Muscle of arm (tissue), 14 donors: ENCODE results near the gene LRRC7. TPM values are rescaled to one million over a fixed set of nuclear protein-coding genes. Genes with fewer than 3 reads are reported as not detected.

Experiments
- DNase-seq: peaks from one replicate; pipeline ENCODE4 v3.0.0-alpha.2; 2013
- long read RNA-seq, 11 donors: transcript quantifications; one replicate each; lab custom pipeline, GENCODE V29; 2026
- polyA plus RNA-seq, 12 donors: library from polyadenylated mRNA; unstranded; fragments of 120-200 nt; gene quantifications; one replicate each; pipeline ENCODE4 v1.2.1, GENCODE V29; 2013; ENCODE audit not compliant: insufficient read length in 12 of 12

LRRC7 gene
- polyA plus RNA-seq, result 10 to 100 TPM in 11 of 12 donors, not detected in 1; 14.5 to 38.4 (median 28.2) TPM
- long read RNA-seq, donor 1, transcript LRRC7-206 (1 exons, 2,983 nt), result major isoform, 7 of 15 reads
- long read RNA-seq, donor 1, partial matches to known transcripts, result 8 of 15 reads
- long read RNA-seq, donor 1, other reads (novel, unspliced or antisense), result 0 of 15 reads
- long read RNA-seq, donor 2, transcript LRRC7-206 (1 exons, 2,983 nt), result major isoform, 9 of 19 reads
- long read RNA-seq, donor 2, partial matches to known transcripts, result 0 of 19 reads
- long read RNA-seq, donor 2, other reads (novel, unspliced or antisense), result 9 of 19 reads
- long read RNA-seq, donor 3, partial matches to known transcripts, result 0 of 3 reads
- long read RNA-seq, donor 3, other reads (novel, unspliced or antisense), result 0 of 3 reads
- long read RNA-seq, donor 4, partial matches to known transcripts, result 0 of 5 reads
- long read RNA-seq, donor 4, other reads (novel, unspliced or antisense), result 0 of 5 reads
- long read RNA-seq, donor 5, transcript LRRC7-206 (1 exons, 2,983 nt), result major isoform, 10 of 27 reads
- long read RNA-seq, donor 5, partial matches to known transcripts, result 6 of 27 reads
- long read RNA-seq, donor 5, other reads (novel, unspliced or antisense), result 10 of 27 reads
- long read RNA-seq, donor 6, transcript LRRC7-206 (1 exons, 2,983 nt), result major isoform, 6 of 6 reads
- long read RNA-seq, donor 6, partial matches to known transcripts, result 0 of 6 reads
- long read RNA-seq, donor 6, other reads (novel, unspliced or antisense), result 0 of 6 reads
- long read RNA-seq, donor 7, transcript LRRC7-206 (1 exons, 2,983 nt), result major isoform, 5 of 7 reads
- long read RNA-seq, donor 7, partial matches to known transcripts, result 0 of 7 reads
- long read RNA-seq, donor 7, other reads (novel, unspliced or antisense), result 0 of 7 reads
- long read RNA-seq, donor 8, transcript LRRC7-206 (1 exons, 2,983 nt), result major isoform, 10 of 10 reads
- long read RNA-seq, donor 8, partial matches to known transcripts, result 0 of 10 reads
- long read RNA-seq, donor 8, other reads (novel, unspliced or antisense), result 0 of 10 reads
- long read RNA-seq, donor 9, transcript LRRC7-206 (1 exons, 2,983 nt), result major isoform, 5 of 5 reads
- long read RNA-seq, donor 9, partial matches to known transcripts, result 0 of 5 reads
- long read RNA-seq, donor 9, other reads (novel, unspliced or antisense), result 0 of 5 reads
- long read RNA-seq, donor 10, transcript LRRC7-206 (1 exons, 2,983 nt), result major isoform, 13 of 13 reads
- long read RNA-seq, donor 10, partial matches to known transcripts, result 0 of 13 reads
- long read RNA-seq, donor 10, other reads (novel, unspliced or antisense), result 0 of 13 reads
- long read RNA-seq, donor 11, partial matches to known transcripts, result 0 of 8 reads
- long read RNA-seq, donor 11, other reads (novel, unspliced or antisense), result 8 of 8 reads

DNA sequence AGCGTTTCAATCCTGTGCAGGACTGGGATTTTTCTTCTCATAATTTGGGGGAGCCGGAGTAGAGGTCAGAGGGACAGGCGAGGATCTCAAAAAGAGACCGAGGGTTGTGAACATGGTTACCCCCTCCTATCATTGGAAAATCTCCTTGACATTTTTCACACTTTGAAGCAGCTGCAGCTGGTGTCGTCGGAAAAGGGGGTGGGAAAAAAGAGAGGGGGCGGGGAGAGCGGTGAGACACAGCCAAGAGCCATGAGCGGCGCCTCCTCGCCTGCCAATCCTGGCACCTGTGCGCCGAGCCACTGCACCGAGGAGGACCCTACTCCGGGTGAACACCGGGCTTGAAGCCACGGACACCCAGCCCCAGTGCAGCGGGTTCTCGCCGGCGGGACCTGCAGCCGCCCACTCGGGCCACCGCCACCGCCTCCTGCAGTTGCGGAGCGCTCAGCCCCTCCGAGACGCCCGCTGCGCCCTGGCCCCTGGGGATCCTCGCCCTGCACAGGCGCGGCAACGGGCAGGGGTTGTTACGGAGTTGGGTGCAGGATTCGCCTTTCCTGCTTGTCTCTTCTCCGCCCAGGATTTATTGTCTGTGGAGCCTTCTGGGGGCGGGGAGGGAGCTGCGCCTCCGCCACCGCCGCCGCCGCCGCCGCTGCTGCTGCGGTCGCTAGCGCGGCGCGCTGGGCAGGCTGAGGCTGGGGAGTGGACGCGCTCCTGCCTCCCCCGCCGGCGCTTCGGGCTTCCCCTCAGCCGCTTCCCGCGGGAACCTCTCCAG, at the start of gene LRRC7:
Gene LRRC7, plus strand, starts transcription at position 271 of the 769 bp plus-strand sequence. CDS start 718 bp downstream, outside the sequence.
- DNase-seq, result peak; percentile 76

GRCh38 chr1:69519006-69519405, 48.7 kb upstream of the LRRC7 start:
- no peak for DNase-seq

DNA sequence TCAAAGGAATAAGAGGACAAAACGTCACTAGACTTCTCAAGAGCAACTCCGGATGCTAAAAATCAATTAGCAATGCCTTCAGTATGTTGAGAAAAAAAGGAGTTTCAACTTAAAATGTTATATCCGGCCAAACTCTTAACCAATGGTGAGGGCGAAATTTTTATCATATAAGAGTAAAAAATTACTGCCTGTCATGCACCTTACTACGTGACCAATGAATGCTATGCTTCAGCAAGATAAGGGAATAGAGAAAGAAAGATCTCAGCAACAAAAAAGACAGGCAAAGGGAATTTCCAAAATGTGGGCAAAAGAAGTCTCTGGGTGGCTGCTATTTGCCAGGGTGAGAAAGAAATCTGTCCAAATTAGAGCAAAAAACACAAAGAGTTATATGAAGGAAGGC, 47.4 kb upstream of the LRRC7 start:
- no peak for DNase-seq

- no peak for DNase-seq
These were observed 44.7 kb upstream of the LRRC7 start for GRCh38 chr1:69523032-69523431.

- no peak for DNase-seq
These were observed 44.3 kb upstream of the LRRC7 start for GRCh38 chr1:69523461-69523860.

DNA sequence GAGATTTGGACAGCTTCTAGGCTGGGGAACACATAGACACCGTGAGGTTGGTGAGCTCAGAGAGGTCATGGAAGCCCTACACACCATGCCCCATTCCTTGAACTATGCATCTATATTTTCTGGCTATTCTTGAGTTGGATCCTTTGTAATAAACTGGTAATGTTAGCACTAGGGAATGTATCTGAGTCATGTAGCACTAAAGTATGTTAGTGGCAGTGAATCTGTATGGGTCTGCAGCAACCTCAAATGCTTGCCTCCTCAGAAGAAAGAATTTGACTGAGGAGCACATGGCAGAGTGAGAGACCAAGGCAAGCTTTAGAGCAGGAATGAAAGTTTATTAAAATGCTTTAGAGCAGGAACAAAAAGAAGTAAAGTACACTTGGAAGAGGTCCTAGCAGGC, 43.7 kb upstream of the LRRC7 start:
- DNase-seq, result no peak

DNA sequence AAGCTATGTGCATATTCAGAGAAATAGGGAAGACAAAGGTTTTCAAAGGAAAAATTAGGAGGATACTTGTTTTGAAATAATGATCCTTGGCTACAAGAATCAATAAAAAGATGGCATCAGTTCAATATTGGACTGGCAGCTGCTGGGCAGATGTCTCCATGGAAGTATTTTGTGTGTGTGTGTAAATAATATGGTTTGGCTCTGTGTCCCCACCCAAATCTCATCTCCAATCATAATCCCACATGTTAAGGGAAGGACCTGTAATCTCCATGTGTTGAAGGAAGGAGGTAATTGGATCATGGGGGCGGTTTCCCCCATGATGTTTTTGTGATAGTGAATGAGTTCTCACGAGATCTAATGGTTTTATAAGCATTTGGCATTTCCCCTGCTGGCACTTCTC, 40.4 kb upstream of the LRRC7 start:
- no peak for DNase-seq

DNA sequence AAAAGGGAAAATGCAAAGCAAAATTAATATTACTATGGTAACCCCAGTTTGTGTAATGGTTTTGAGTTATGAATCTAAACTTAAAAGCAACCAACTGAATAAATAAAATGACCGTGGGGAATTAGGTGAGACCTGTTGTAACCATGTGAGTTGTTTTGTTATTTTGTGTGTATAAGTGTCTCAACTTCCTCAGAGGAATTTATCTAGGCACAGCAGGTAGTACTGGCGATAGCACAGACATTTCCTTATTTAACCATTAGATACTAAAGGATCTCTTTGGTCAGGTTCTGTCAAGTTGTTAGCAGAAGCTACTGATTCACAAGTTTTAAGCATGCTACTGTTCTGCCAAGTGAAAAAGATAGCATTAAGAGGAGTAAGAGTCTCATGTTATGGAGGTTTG, 39.3 kb upstream of the LRRC7 start:
- DNase-seq, result no peak

DNA sequence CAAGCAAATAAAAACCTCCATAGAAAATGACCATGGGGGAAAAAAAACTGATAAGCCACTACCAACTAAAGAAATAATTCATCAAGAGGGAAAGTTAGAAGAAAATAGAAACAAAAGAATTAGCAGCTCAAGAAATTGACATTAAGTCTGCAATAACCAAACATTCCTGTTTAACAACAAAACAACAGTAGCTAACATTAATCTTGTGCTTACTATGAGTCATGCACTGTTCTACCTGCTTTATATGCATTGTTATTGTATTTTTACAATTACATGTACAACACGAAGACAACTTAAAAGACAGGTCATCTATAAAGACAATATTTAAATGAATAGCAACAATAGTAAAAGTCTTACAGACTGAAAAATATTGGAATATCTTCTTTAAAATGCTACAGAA, 34.4 kb upstream of the LRRC7 start:
- no peak for DNase-seq

- no peak for DNase-seq
These were observed 32.9 kb upstream of the LRRC7 start for GRCh38 chr1:69534829-69535228.

DNA sequence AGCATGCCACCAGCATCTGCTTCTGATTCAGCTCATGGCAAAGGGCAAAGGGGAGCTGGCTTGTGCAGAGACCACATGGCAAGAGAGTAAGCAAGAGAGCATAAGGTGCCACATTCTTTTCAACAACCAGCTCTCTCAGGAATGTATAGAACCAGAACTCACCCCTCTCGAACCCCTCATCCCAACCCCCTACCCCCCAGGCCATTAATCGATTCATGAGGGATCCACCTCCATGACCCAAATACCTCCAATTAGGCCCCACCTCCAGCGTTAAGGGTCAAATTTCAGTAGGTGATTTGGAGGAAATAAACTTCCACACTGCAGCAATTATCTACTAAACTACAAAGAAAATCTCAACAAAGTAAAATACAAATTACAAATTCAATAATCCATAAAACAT, 32.2 kb upstream of the LRRC7 start:
- no peak for DNase-seq

- no peak for DNase-seq
These were observed 27.7 kb upstream of the LRRC7 start for GRCh38 chr1:69540052-69540451.

DNA sequence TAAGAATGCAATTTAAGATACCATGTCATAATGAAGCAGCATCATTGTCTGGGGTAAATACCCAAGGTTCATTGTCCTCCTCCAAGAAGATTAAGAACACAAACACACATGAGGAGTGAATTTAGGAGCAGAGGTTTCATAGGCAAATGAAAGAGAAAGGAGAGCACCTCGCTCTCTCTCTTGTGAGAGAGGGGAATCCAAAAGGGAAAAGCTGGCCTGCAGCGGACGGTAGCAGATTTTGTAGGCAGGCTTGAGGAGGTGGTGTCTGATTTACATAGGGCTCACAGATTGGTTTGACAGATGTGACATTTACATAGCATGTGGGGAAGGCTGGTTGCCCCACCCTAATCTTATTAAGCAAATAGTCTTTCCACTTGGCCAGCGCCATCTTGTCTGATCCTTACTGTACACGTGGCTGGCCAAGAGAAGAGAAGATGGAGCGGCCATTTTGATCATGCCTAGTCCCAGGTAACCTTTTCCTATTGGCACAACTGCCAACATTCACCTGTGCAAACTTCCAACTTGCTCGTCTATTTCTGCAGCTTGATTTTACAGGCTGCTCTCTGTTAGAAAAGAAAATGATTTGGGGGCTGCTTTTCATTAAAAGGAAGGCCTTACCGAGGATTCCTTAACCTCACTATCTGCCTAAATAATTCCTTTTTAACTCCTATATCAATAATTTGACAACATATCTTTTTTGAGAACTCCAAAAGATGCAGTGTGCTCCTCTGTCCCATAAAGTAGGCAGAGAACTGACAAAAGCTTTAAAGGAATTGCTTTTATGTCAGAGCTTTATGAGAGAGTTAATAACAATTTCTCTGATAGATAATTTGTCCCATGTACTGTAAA, 16.0 kb upstream of the LRRC7 start:
- DNase-seq, result no peak

- no peak for DNase-seq
These were observed 14.0 kb upstream of the LRRC7 start for GRCh38 chr1:69553726-69554125.

DNA sequence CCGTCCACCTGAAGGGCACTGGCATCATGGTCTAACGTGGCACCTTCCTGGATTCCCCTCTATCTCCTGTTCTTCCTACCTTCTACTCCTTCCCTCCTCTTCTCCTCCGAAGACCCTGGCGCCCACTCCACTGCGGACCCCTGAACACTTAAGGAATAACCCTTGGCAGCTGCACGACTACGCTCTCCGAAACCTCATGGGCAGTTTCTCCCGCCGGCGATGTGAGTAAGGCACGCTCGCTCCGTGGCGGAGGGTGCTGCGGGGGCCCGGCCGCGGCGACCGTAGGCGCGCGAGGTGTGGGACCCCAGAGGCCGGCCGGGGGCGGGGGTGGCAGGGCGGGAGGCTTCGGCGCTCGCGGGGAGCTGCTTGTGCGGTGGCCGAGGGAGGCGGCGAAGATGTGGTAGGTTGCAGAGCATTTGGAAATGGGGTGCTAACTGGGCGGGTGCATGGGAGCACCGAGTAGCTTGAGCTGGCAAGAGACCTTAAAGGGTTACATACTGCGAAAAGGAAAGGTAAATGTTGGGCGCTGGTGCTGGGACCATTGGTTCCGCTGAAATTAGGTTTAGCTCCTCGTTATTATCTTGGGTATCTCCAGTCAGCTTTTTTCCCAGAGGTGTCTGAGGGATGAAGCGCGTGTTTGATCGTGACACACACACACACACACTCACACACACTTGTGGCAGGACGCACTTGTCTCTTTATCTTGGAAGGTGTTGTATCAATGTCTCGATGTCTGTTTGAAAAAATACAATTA, 876 bp downstream of the LRRC7 start:
- peak; percentile 42 for DNase-seq

- peak; percentile 53 for DNase-seq
These were observed 1.4 kb downstream of the LRRC7 start for GRCh38 chr1:69569175-69569541.

- peak; percentile 49 for DNase-seq
These were observed 2.0 kb downstream of the LRRC7 start for GRCh38 chr1:69569576-69570328.

DNA sequence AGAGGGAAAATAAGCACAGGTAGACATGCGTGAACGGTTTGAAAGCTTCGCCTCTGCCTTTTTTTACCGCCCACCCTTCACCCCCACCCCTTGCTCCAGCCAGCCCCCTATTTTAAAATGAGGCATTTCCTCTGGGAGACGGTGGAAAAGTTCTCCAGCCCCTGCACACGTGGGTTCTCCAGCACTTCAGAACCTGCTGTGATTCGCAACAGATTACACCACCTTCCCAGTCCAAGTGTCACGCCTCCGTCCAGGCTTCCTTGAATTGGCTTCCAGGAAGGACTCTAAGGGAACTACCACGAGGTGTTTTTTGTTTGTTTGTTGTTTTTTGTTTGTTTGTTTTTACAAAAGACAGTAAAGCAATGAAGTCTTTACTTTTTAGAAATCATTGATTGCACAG, 2.6 kb downstream of the LRRC7 start:
- DNase-seq, result peak; percentile 45
